DOHH2 (cell line): ENCODE data around the gene ACSS3.

Experiments
- EZH2phosphoT487 ChIP-seq: fragments of 200-600 bp; sonication (generic); IDR thresholded peaks from 2 replicates; pipeline ENCODE4 v1.6.1; 2017; ENCODE audit warnings: borderline replicate concordance, mild to moderate bottlenecking, antibody characterized with exemption, low read length, moderate library complexity, mixed read lengths
- TF ChIP-seq, protein P1 (sequence below): fragments of 200-600 bp; sonication (generic); IDR thresholded peaks from one replicate; pipeline ENCODE4 v1.5.1; 2014; ENCODE audit warnings: antibody characterized with exemption, mild to moderate bottlenecking, low read depth, low read length; ENCODE audit not compliant: poor library complexity, severe bottlenecking

- TF ChIP-seq, protein P1, sequence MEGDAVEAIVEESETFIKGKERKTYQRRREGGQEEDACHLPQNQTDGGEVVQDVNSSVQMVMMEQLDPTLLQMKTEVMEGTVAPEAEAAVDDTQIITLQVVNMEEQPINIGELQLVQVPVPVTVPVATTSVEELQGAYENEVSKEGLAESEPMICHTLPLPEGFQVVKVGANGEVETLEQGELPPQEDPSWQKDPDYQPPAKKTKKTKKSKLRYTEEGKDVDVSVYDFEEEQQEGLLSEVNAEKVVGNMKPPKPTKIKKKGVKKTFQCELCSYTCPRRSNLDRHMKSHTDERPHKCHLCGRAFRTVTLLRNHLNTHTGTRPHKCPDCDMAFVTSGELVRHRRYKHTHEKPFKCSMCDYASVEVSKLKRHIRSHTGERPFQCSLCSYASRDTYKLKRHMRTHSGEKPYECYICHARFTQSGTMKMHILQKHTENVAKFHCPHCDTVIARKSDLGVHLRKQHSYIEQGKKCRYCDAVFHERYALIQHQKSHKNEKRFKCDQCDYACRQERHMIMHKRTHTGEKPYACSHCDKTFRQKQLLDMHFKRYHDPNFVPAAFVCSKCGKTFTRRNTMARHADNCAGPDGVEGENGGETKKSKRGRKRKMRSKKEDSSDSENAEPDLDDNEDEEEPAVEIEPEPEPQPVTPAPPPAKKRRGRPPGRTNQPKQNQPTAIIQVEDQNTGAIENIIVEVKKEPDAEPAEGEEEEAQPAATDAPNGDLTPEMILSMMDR: no peak
- TF ChIP-seq EZH2phosphoT487: no peak
Observed at GRCh38 chr12:81187686-81188085, 109.8 kb downstream of the ACSS3 start.
